ENCODE results near the gene ARL6IP4. TPM values are rescaled to one million over a fixed set of nuclear protein-coding genes. Genes with fewer than 3 reads are reported as not detected.

ARL6IP4 gene
- total RNA-seq, 1 donor from 2014 or later: 24.9 TPM

GRCh38 chr12:122989225-122989839 lies 8.9 kb downstream of the ARL6IP4 start:
- FAIRE-seq (no peak), DNase-seq (ENCODE audit: low spot score in 2 of 2) (peak in 1 of 2 donors; percentile 31)

- no peak for FAIRE-seq
- DNase-seq (ENCODE audit: low spot score in 2 of 2): no peak
Measured at GRCh38 chr12:122989874-122990419, 9.5 kb downstream of the ARL6IP4 start.

- no peak for DNase-seq (ENCODE audit: low spot score in 2 of 2)
- FAIRE-seq: no peak
Measured at GRCh38 chr12:122990561-122990960, 10.1 kb downstream of the ARL6IP4 start.

GRCh38 chr12:122990961-122991622 lies 10.6 kb downstream of the ARL6IP4 start:
- FAIRE-seq: no peak
- no peak for DNase-seq (ENCODE audit: low spot score in 2 of 2)

- FAIRE-seq (no peak), DNase-seq (ENCODE audit: low spot score in 2 of 2) (no peak)
Measured at GRCh38 chr12:122991623-122992275, 11.3 kb downstream of the ARL6IP4 start.

- FAIRE-seq: no peak
- DNase-seq (ENCODE audit: low spot score in 2 of 2): no peak
Measured at GRCh38 chr12:122992386-122992785, 11.9 kb downstream of the ARL6IP4 start.

GRCh38 chr12:122994140-122994675 lies 13.7 kb downstream of the ARL6IP4 start:
- no peak for FAIRE-seq
- no peak for DNase-seq (ENCODE audit: low spot score in 2 of 2)

- no peak for DNase-seq (ENCODE audit: low spot score in 2 of 2)
- FAIRE-seq: no peak
Measured at GRCh38 chr12:122994781-122995502, 14.5 kb downstream of the ARL6IP4 start.

GRCh38 chr12:122995503-122996187 lies 15.2 kb downstream of the ARL6IP4 start:
- FAIRE-seq: no peak

GRCh38 chr12:122996188-122996601 lies 15.7 kb downstream of the ARL6IP4 start:
- FAIRE-seq: no peak
- DNase-seq (ENCODE audit: low spot score in 2 of 2): no peak

More at GRCh38 chr12:122995503-122996187, 15.2 kb downstream of the ARL6IP4 start:
- DNase-seq (ENCODE audit: low spot score in 2 of 2): peak in 1 of 2 donors; percentile 45

GRCh38 chr12:122996621-122997342 lies 16.3 kb downstream of the ARL6IP4 start:
- FAIRE-seq (no peak), DNase-seq (ENCODE audit: low spot score in 2 of 2) (no peak)

GRCh38 chr12:122997343-122998250 lies 17.1 kb downstream of the ARL6IP4 start:
- FAIRE-seq: no peak

GRCh38 chr12:122998316-122998715 lies 17.8 kb downstream of the ARL6IP4 start:
- DNase-seq (ENCODE audit: low spot score in 2 of 2): no peak

More at GRCh38 chr12:122997343-122998250, 17.1 kb downstream of the ARL6IP4 start:
- no peak for DNase-seq (ENCODE audit: low spot score in 2 of 2)

GRCh38 chr12:122999196-122999946 lies 18.9 kb downstream of the ARL6IP4 start:
- FAIRE-seq: no peak

More at GRCh38 chr12:122998316-122998715, 17.8 kb downstream of the ARL6IP4 start:
- FAIRE-seq: no peak

GRCh38 chr12:122999986-123000420 lies 19.5 kb downstream of the ARL6IP4 start:
- DNase-seq (ENCODE audit: low spot score in 2 of 2) (no peak), FAIRE-seq (no peak)

More at GRCh38 chr12:122999196-122999946, 18.9 kb downstream of the ARL6IP4 start:
- no peak for DNase-seq (ENCODE audit: low spot score in 2 of 2)

- FAIRE-seq: no peak
- no peak for DNase-seq (ENCODE audit: low spot score in 2 of 2)
Measured at GRCh38 chr12:123000578-123000977, 20.1 kb downstream of the ARL6IP4 start.

- FAIRE-seq: no peak
- DNase-seq (ENCODE audit: low spot score in 2 of 2): no peak
Measured at GRCh38 chr12:123001464-123001863, 21.0 kb downstream of the ARL6IP4 start.
